ENCODE results near the gene EYS.

EYS gene

GRCh38 chr6:64672651-64673050 is 1034.4 kb downstream of the EYS start:
- Histone ChIP-seq H3K9me3 (ENCODE audit: control insufficient read depth, insufficient read depth, low read length) (no peaks in the 10 kb centered on the region), H4K20me1 (ENCODE audit: control insufficient read depth, insufficient read depth, low read depth, low read length) (no peaks in the 10 kb centered on the region), H3K4me1 (ENCODE audit: control insufficient read depth, low read length) (no peaks in the 10 kb centered on the region), H3K9me2 (replicated peaks; ENCODE audit: control insufficient read depth, low read length) (no peaks in the 10 kb centered on the region), H3K36me3 (ENCODE audit: control insufficient read depth, low read length) (no peaks in the 10 kb centered on the region), H3K79me2 (ENCODE audit: control insufficient read depth, low read length) (no peaks in the 10 kb centered on the region), H3F3A (ENCODE audit: control insufficient read depth, insufficient read depth) (no peaks in the 10 kb centered on the region), H3K4me3 (ENCODE audit: low read length) (no peak overlapping the region), H3K27me3 (ENCODE audit: control insufficient read depth, low read length) (no peaks in the 10 kb centered on the region), H3K27ac (ENCODE audit: low read depth, low read length) (no peak overlapping the region), H3K4me2 (ENCODE audit: low read length) (no peak overlapping the region)
- no peak for TF ChIP-seq EZH2phosphoT487 (IDR thresholded peaks at IDR 0.05; ENCODE audit: borderline replicate concordance, low read length)
- TF ChIP-seq, protein P1, sequence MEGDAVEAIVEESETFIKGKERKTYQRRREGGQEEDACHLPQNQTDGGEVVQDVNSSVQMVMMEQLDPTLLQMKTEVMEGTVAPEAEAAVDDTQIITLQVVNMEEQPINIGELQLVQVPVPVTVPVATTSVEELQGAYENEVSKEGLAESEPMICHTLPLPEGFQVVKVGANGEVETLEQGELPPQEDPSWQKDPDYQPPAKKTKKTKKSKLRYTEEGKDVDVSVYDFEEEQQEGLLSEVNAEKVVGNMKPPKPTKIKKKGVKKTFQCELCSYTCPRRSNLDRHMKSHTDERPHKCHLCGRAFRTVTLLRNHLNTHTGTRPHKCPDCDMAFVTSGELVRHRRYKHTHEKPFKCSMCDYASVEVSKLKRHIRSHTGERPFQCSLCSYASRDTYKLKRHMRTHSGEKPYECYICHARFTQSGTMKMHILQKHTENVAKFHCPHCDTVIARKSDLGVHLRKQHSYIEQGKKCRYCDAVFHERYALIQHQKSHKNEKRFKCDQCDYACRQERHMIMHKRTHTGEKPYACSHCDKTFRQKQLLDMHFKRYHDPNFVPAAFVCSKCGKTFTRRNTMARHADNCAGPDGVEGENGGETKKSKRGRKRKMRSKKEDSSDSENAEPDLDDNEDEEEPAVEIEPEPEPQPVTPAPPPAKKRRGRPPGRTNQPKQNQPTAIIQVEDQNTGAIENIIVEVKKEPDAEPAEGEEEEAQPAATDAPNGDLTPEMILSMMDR (IDR thresholded peaks at IDR 0.05; ENCODE audit: low read depth, low read length, poor library complexity, severe bottlenecking): no peak

GRCh38 chr6:64672131-64672530 is 1034.9 kb downstream of the EYS start:
- Histone ChIP-seq H3K27ac (ENCODE audit: low read depth, low read length) (no peak overlapping the region), H4K20me1 (ENCODE audit: control insufficient read depth, insufficient read depth, low read depth, low read length) (no peaks in the 10 kb centered on the region), H3K4me1 (ENCODE audit: control insufficient read depth, low read length) (no peaks in the 10 kb centered on the region), H3K79me2 (ENCODE audit: control insufficient read depth, low read length) (no peaks in the 10 kb centered on the region), H3K27me3 (ENCODE audit: control insufficient read depth, low read length) (no peaks in the 10 kb centered on the region), H3F3A (ENCODE audit: control insufficient read depth, insufficient read depth) (no peaks in the 10 kb centered on the region), H3K36me3 (ENCODE audit: control insufficient read depth, low read length) (no peaks in the 10 kb centered on the region), H3K4me3 (ENCODE audit: low read length) (no peak overlapping the region), H3K9me3 (ENCODE audit: control insufficient read depth, insufficient read depth, low read length) (no peaks in the 10 kb centered on the region), H3K9me2 (replicated peaks; ENCODE audit: control insufficient read depth, low read length) (no peaks in the 10 kb centered on the region), H3K4me2 (ENCODE audit: low read length) (no peak overlapping the region)
- TF ChIP-seq, protein P1 (IDR thresholded peaks at IDR 0.05; ENCODE audit: low read depth, low read length, poor library complexity, severe bottlenecking): no peak
- no peak for TF ChIP-seq EZH2phosphoT487 (IDR thresholded peaks at IDR 0.05; ENCODE audit: borderline replicate concordance, low read length)

GRCh38 chr6:64665137-64665536 is 1041.9 kb downstream of the EYS start:
- no peak overlapping the region for H3K27ac ChIP-seq (ENCODE audit: low read depth, low read length)
- no peaks in the 10 kb centered on the region for H3K9me3 ChIP-seq (ENCODE audit: control insufficient read depth, insufficient read depth, low read length)
- H3K79me2 ChIP-seq (ENCODE audit: control insufficient read depth, low read length): no peaks in the 10 kb centered on the region
- no peak overlapping the region for H3K4me2 ChIP-seq (ENCODE audit: low read length)
- no peaks in the 10 kb centered on the region for H3K9me2 ChIP-seq (replicated peaks; ENCODE audit: control insufficient read depth, low read length)
- no peaks in the 10 kb centered on the region for H3F3A ChIP-seq (ENCODE audit: control insufficient read depth, insufficient read depth)
- TF ChIP-seq EZH2phosphoT487 (IDR thresholded peaks at IDR 0.05; ENCODE audit: borderline replicate concordance, low read length): no peak
- TF ChIP-seq, protein P1 (IDR thresholded peaks at IDR 0.05; ENCODE audit: low read depth, low read length, poor library complexity, severe bottlenecking): no peak
- no peaks in the 10 kb centered on the region for H3K36me3 ChIP-seq (ENCODE audit: control insufficient read depth, low read length)
- H3K27me3 ChIP-seq (ENCODE audit: control insufficient read depth, low read length): no peaks in the 10 kb centered on the region
- no peak overlapping the region for H3K4me3 ChIP-seq (ENCODE audit: low read length)
- no peaks in the 10 kb centered on the region for H4K20me1 ChIP-seq (ENCODE audit: control insufficient read depth, insufficient read depth, low read depth, low read length)
- no peaks in the 10 kb centered on the region for H3K4me1 ChIP-seq (ENCODE audit: control insufficient read depth, low read length)

DNA sequence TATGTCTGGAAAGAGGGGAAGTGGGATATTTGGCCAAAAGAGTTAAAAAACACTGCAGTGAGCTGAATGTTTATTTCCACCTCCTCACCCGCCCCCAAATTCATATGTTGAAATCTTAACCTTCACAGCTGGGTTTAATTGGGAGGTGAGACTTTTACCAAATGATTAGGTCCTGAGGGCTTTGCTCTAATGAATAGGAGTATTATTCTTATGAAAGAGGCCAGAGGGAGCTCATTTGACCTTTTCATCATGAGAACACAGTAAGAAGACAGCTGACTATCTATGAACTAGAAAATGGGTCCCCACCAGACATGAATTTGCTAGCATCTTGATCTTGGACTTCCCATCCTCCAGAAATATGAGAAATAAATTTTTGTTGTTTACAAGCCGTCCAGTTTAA is 1042.5 kb downstream of the EYS start:
- H3K27ac ChIP-seq (ENCODE audit: low read depth, low read length): no peak overlapping the region
- H3K4me3 ChIP-seq (ENCODE audit: low read length): no peak overlapping the region
- H4K20me1 ChIP-seq (ENCODE audit: control insufficient read depth, insufficient read depth, low read depth, low read length): no peaks in the 10 kb centered on the region
- no peaks in the 10 kb centered on the region for H3K4me1 ChIP-seq (ENCODE audit: control insufficient read depth, low read length)
- no peaks in the 10 kb centered on the region for H3K79me2 ChIP-seq (ENCODE audit: control insufficient read depth, low read length)
- H3K9me3 ChIP-seq (ENCODE audit: control insufficient read depth, insufficient read depth, low read length): no peaks in the 10 kb centered on the region
- no peaks in the 10 kb centered on the region for H3K27me3 ChIP-seq (ENCODE audit: control insufficient read depth, low read length)
- no peak overlapping the region for H3K4me2 ChIP-seq (ENCODE audit: low read length)
- no peaks in the 10 kb centered on the region for H3F3A ChIP-seq (ENCODE audit: control insufficient read depth, insufficient read depth)
- no peaks in the 10 kb centered on the region for H3K9me2 ChIP-seq (replicated peaks; ENCODE audit: control insufficient read depth, low read length)
- TF ChIP-seq, protein P1 (IDR thresholded peaks at IDR 0.05; ENCODE audit: low read depth, low read length, poor library complexity, severe bottlenecking): no peak
- no peak for TF ChIP-seq EZH2phosphoT487 (IDR thresholded peaks at IDR 0.05; ENCODE audit: borderline replicate concordance, low read length)
- no peaks in the 10 kb centered on the region for H3K36me3 ChIP-seq (ENCODE audit: control insufficient read depth, low read length)
